ENCODE measurements around the gene TLL2. TPM values are rescaled to one million over a fixed set of nuclear protein-coding genes. Genes with fewer than 3 reads are reported as not detected.
A peak's percentile ranks its signal among the peaks of the same experiment; 100 is the strongest.

TLL2 gene
- total RNA-seq, 4 donors from 2014 or later = 0.30 to 0.60 TPM; not detected in 2

GRCh38 chr10:96370584-96371157 is 143.1 kb downstream of the TLL2 start:
- no peak for DNase-seq (ENCODE audit: low spot score in 2 of 2)
- 38% methylated on average over 16 of the region's 16 CpGs for WGBS
- H3K4me3 ChIP-seq = no peak overlapping the region
- no peaks in the 10 kb centered on the region for H3K36me3 ChIP-seq
- no peaks in the 10 kb centered on the region for H3K9me3 ChIP-seq
- H3K27ac ChIP-seq = no peak overlapping the region
- peaks cover 4% of the 10 kb centered on the region for H3K4me1 ChIP-seq
- TF ChIP-seq CTCF (IDR thresholded peaks at IDR 0.05) (peak; percentile 52 to 82), POLR2AphosphoS5 (IDR thresholded peaks at IDR 0.05) (no peak)
- peaks cover 13% of the 10 kb centered on the region for H3K27me3 ChIP-seq

- H3K27ac ChIP-seq = no peak overlapping the region
- H3K27me3 ChIP-seq = peaks cover 13% of the 10 kb centered on the region
- no peak for TF ChIP-seq POLR2AphosphoS5 (IDR thresholded peaks at IDR 0.05)
- no peak for TF ChIP-seq EP300 (IDR thresholded peaks at IDR 0.05)
- 79% methylated on average over 25 of the region's 38 CpGs for WGBS
- DNase-seq (ENCODE audit: low spot score in 2 of 2) = no peak
- H3K4me3 ChIP-seq = no peak overlapping the region
- no peaks in the 10 kb centered on the region for H3K9me3 ChIP-seq
- peaks cover 2% of the 10 kb centered on the region for H3K4me1 ChIP-seq
- H3K36me3 ChIP-seq = no peaks in the 10 kb centered on the region
Measured at GRCh38 chr10:96369890-96370583, 143.7 kb downstream of the TLL2 start.

- Histone ChIP-seq H3K4me1 (no peaks in the 10 kb centered on the region), H3K36me3 (no peaks in the 10 kb centered on the region), H3K27me3 (peaks cover 7% of the 10 kb centered on the region), H3K9me3 (no peaks in the 10 kb centered on the region), H3K4me3 (no peak overlapping the region), H3K27ac (no peak overlapping the region)
- 86% methylated on average over 5 of the region's 5 CpGs for WGBS
- no peak for DNase-seq (ENCODE audit: low spot score in 2 of 2)
- TF ChIP-seq CTCF (IDR thresholded peaks at IDR 0.05) (no peak), POLR2AphosphoS5 (IDR thresholded peaks at IDR 0.05) (no peak), POLR2A (IDR thresholded peaks at IDR 0.05) (no peak), EP300 (IDR thresholded peaks at IDR 0.05) (no peak)
Measured at GRCh38 chr10:96368971-96369370, 144.8 kb downstream of the TLL2 start.

- H3K4me3 ChIP-seq = no peak overlapping the region
- H3K4me1 ChIP-seq = no peaks in the 10 kb centered on the region
- DNase-seq (ENCODE audit: low spot score in 2 of 2) = no peak
- H3K27ac ChIP-seq = no peak overlapping the region
- TF ChIP-seq EP300 (IDR thresholded peaks at IDR 0.05) (no peak), CTCF (IDR thresholded peaks at IDR 0.05) (no peak), POLR2A (IDR thresholded peaks at IDR 0.05) (no peak), POLR2AphosphoS5 (IDR thresholded peaks at IDR 0.05) (no peak)
- WGBS = 85% methylated on average over 4 of the region's 4 CpGs
- H3K9me3 ChIP-seq = no peaks in the 10 kb centered on the region
- H3K27me3 ChIP-seq = peaks cover 11% of the 10 kb centered on the region
- H3K36me3 ChIP-seq = no peaks in the 10 kb centered on the region
Measured at GRCh38 chr10:96367470-96367869, 146.3 kb downstream of the TLL2 start.

GRCh38 chr10:96366508-96366907 is 147.2 kb downstream of the TLL2 start:
- 50% methylated on average over 3 of the region's 3 CpGs for WGBS
- H3K9me3 ChIP-seq = no peaks in the 10 kb centered on the region
- H3K27me3 ChIP-seq = peaks cover 12% of the 10 kb centered on the region
- DNase-seq (ENCODE audit: low spot score in 2 of 2) = no peak
- no peaks in the 10 kb centered on the region for H3K36me3 ChIP-seq
- H3K4me3 ChIP-seq = no peak overlapping the region
- no peak overlapping the region for H3K27ac ChIP-seq
- no peak for TF ChIP-seq EP300 (IDR thresholded peaks at IDR 0.05)
- no peak for TF ChIP-seq POLR2A (IDR thresholded peaks at IDR 0.05)
- no peak for TF ChIP-seq CTCF (IDR thresholded peaks at IDR 0.05)
- no peak for TF ChIP-seq POLR2AphosphoS5 (IDR thresholded peaks at IDR 0.05)
- no peaks in the 10 kb centered on the region for H3K4me1 ChIP-seq
